Gastrocnemius medialis (tissue), 4 donors: ENCODE results near the gene RADIL. TPM values are rescaled to one million over a fixed set of nuclear protein-coding genes. Genes with fewer than 3 reads are reported as not detected.
"Not testable (repeated sequence)": the region's sequence is repeated elsewhere in the genome, so short reads cannot be mapped to it uniquely, and the experiment has no call there.

ENCODE experiments used
- ATAC-seq, 2 donors: fragments of 150-250 bp; one replicate each; pipeline ENCODE4 v1.9.1; 2016
- DNase-seq, 2 donors: peaks; one replicate each; pipeline ENCODE4 v3.0.0-alpha.2; 2019
- H3K27ac ChIP-seq, 4 donors: fragments of 200-600 bp; sonication (generic); 1 replicate in 1 of 4; 2 replicates in 3 of 4; pipeline ENCODE4 v1.5.1; 2016 to 2018; ENCODE audit warnings: mild to moderate bottlenecking in 2 of 4, moderate library complexity in 1 of 4
- H3K27me3 ChIP-seq, 3 donors: fragments of 200-600 bp; sonication (generic) in 2 of 3; 1 replicate in 1 of 3; 2 replicates in 2 of 3; pipeline versions ENCODE4 v1.5.1 to v1.6.0; 2016 to 2019; ENCODE audit warnings: mild to moderate bottlenecking in 1 of 3, moderate library complexity in 1 of 3
- H3K36me3 ChIP-seq, 2 donors: fragments of 200-600 bp; sonication (generic) in 1 of 2; one replicate each; pipeline ENCODE4 v1.5.1; 2017 to 2018
- H3K4me1 ChIP-seq, 2 donors: fragments of 200-600 bp; sonication (generic) in 1 of 2; one replicate each; pipeline ENCODE4 v1.5.1; 2016 to 2017; ENCODE audit warnings: mild to moderate bottlenecking in 2 of 2
- H3K4me3 ChIP-seq, 4 donors: fragments of 200-600 bp; sonication (generic) in 3 of 4; 1 replicate in 1 of 4; 2 replicates in 3 of 4; pipeline ENCODE4 v1.5.1; 2016 to 2019; ENCODE audit warnings: mild to moderate bottlenecking in 2 of 4
- H3K9me3 ChIP-seq, 3 donors: fragments of 200-600 bp; sonication (generic) in 2 of 3; 1 replicate in 1 of 3; 2 replicates in 2 of 3; pipeline ENCODE4 v1.5.1; 2016 to 2019
- CTCF ChIP-seq, 5 experiments: fragments of 450-650 bp in 3 of 5; fragments of 200-600 bp in 2 of 5; sonication (generic) in 2 of 5; IDR thresholded peaks in 4 of 5; conservative IDR thresholded peaks in 1 of 5; 1 replicate in 4 of 5; 2 replicates in 1 of 5; pipeline ENCODE4 v1.5.1; 2016 to 2019; ENCODE audit warnings: antibody characterized with exemption in 5 of 5, mild to moderate bottlenecking in 3 of 5, moderate library complexity in 3 of 5
- POLR2A ChIP-seq, 2 donors: fragments of 450-650 bp; IDR thresholded peaks; one replicate each; pipeline ENCODE4 v1.6.1; 2017; ENCODE audit warnings: antibody characterized with exemption in 2 of 2, mild to moderate bottlenecking in 2 of 2, moderate library complexity in 2 of 2
- in situ Hi-C, 4 donors: fragments of 200-750 bp; cut with MboI; loops; one replicate each; pipeline versions ENCODE4 v1.15.0 to v1.8.0; 2017; ENCODE audit warnings: low sequenced_read_pairs in 4 of 4
- intact Hi-C: fragments of 100-400 bp; cut with DNase I; formaldehyde crosslinking; loops from one replicate; pipeline ENCODE4 v1.15.1; 2023; ENCODE audit warnings: low total_unique reads
- total RNA-seq, 4 donors: library from RNA; depleted of rRNA; stranded (reverse); fragments of >200 nt; gene quantifications; one replicate each; pipeline versions ENCODE4 v1.1.0 to v1.2.3, GENCODE V29; 2016

The RADIL gene
- total RNA-seq, 4 donors from 2014 or later, result 2.1 to 12.1 (median 5.0) TPM

- peak overlapping the region in 1 of 4 donors; percentile 63 for H3K27ac ChIP-seq
- no peak overlapping the region for H3K4me3 ChIP-seq
- DNase-seq (no peak), ATAC-seq (peak in 1 of 2 donors; percentile 51)
- TF ChIP-seq CTCF (IDR thresholded peaks at IDR 0.05 in 4 of 5, conservative IDR thresholded peaks at IDR 0.05 in 1 of 5) (no peak), POLR2A (IDR thresholded peaks at IDR 0.05) (no peak)
- in situ Hi-C loops (loop anchor here in 1 of 4 donors (10.0 kb wide), 1 partner anchor 278 kb away; no protein-coding TSS in a partner anchor), intact Hi-C loops (no loop called here)
- no peaks in the 10 kb centered on the region for H3K9me3 ChIP-seq
- no peaks in the 10 kb centered on the region for H3K36me3 ChIP-seq
- H3K4me1 ChIP-seq, result no peaks in the 10 kb centered on the region
- H3K27me3 ChIP-seq, result no peaks in the 10 kb centered on the region
These were observed 76.4 kb downstream of the RADIL start for GRCh38 chr7:4806983-4807597.

GRCh38 chr7:4805984-4806300 is 77.6 kb downstream of the RADIL start:
- intact Hi-C loops (no loop called here), in situ Hi-C loops (loop anchor here in 1 of 4 donors (10.0 kb wide), 1 partner anchor 279 kb away; no protein-coding TSS in a partner anchor)
- H3K27me3 ChIP-seq, result no peaks in the 10 kb centered on the region
- no peaks in the 10 kb centered on the region for H3K36me3 ChIP-seq
- H3K27ac ChIP-seq, result no peak overlapping the region
- no peaks in the 10 kb centered on the region for H3K9me3 ChIP-seq
- DNase-seq (no peak), ATAC-seq (no peak)
- TF ChIP-seq POLR2A (IDR thresholded peaks at IDR 0.05) (no peak), CTCF (IDR thresholded peaks at IDR 0.05 in 4 of 5, conservative IDR thresholded peaks at IDR 0.05 in 1 of 5) (no peak)
- H3K4me3 ChIP-seq, result no peak overlapping the region
- H3K4me1 ChIP-seq, result no peaks in the 10 kb centered on the region

DNA sequence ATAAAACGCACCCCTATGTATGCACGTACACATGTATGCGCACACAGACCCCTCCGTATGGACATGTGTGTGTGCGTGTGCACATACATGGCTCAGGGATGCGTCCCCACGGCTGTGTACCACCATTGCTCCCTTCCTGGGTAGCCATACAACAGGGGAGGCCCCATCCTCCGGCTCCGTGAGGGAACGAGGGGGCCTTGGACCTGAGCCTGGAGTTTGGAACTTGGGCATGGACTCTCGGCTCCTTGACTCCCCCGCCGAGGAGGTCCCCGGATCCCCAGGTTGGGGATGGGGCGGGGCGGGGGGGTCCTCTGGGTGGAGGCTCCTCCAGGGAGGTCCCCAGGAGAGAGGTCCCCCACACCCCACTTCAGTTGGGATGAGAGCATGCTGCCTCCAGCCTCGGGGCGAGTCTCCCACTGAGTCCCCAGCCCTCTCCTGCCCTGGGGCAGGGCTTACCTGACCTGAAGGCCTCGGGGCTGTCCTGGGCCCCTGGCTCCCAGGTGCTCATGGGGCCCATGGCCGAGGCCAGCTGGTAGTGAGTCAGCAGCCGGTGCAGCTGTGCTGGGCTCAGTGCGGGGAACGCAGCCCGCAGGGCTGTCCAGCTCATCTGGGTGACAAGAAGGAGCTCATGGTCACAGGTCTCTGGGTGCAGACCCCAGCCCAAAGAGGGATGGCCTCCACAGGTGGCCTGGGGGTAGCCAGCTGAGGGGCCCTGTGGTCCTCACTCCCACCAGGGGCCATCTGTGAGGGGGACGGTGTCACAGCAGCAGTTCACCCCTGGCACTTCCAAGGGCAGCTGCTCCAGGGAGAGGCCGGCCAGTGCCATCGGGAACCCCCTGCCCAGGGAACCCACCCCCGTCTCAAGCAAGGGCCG is 78.2 kb downstream of the RADIL start:
- intact Hi-C loops (no loop called here), in situ Hi-C loops (loop anchor here in 1 of 4 donors (10.0 kb wide), 1 partner anchor 279 kb away; no protein-coding TSS in a partner anchor)
- H3K36me3 ChIP-seq, result no peaks in the 10 kb centered on the region
- no peak overlapping the region for H3K27ac ChIP-seq
- no peaks in the 10 kb centered on the region for H3K9me3 ChIP-seq
- no peak for DNase-seq
- no peaks in the 10 kb centered on the region for H3K4me1 ChIP-seq
- H3K4me3 ChIP-seq, result no peak overlapping the region
- H3K27me3 ChIP-seq, result no peaks in the 10 kb centered on the region
- ATAC-seq, result no peak
- no peak for TF ChIP-seq CTCF (IDR thresholded peaks at IDR 0.05 in 4 of 5, conservative IDR thresholded peaks at IDR 0.05 in 1 of 5)
- TF ChIP-seq POLR2A (IDR thresholded peaks at IDR 0.05), result no peak

- Histone ChIP-seq H3K36me3 (no peaks in the 10 kb centered on the region), H3K27ac (no peak overlapping the region), H3K9me3 (no peaks in the 10 kb centered on the region), H3K4me3 (no peak overlapping the region), H3K4me1 (peaks cover 0 to under 1% of the 10 kb centered on the region in 2 donors), H3K27me3 (no peaks in the 10 kb centered on the region)
- in situ Hi-C loops (loop anchor here in 1 of 4 donors (10.0 kb wide), 1 partner anchor 281 kb away; no protein-coding TSS in a partner anchor), intact Hi-C loops (no loop called here)
- DNase-seq, result no peak
- TF ChIP-seq CTCF (IDR thresholded peaks at IDR 0.05 in 4 of 5, conservative IDR thresholded peaks at IDR 0.05 in 1 of 5) (no peak), POLR2A (IDR thresholded peaks at IDR 0.05) (no peak)
- no peak for ATAC-seq
These were observed 79.9 kb downstream of the RADIL start for GRCh38 chr7:4803397-4804241.

DNA sequence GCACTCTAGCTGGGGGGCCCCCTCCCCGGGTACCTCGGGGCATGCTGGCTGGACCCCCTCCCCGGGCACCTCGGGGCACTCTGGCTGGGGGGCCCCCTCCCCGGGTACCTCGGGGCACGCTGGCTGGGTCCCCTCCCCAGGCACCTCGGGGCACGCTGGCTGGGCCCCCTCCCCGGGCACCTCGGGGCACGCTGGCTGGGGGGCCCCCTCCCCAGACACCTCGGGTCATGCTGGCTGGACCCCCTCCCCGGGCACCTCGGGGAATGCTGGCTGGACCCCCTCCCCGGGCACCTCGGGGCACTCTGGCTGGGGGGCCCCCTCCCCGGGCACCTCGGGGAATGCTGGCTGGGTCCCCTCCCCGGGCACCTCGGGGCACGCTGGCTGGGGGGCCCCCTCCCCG is 80.9 kb downstream of the RADIL start:
- H3K4me1 ChIP-seq, intact Hi-C loops, H3K27me3 ChIP-seq, H3K9me3 ChIP-seq, H3K36me3 ChIP-seq, ATAC-seq, H3K27ac ChIP-seq, H3K4me3 ChIP-seq, DNase-seq: not testable (repeated sequence)
- in situ Hi-C loops, result loop anchor here in 1 of 4 donors (10.0 kb wide), 1 partner anchor 282 kb away; no protein-coding TSS in a partner anchor
